NCI-H1048 (cell line): ENCODE data around the gene DIO2.
A peak's percentile ranks its signal among the peaks of the same experiment; 100 is the strongest.

ENCODE experiments used
- DNase-seq: peaks from one replicate; lab custom pipeline; 2025; lab: John Stamatoyannopoulos, UW

DIO2 gene

GRCh38 chr14:80211153-80212022 is at the start of gene DIO2:
Gene DIO2 (minus strand): TSS chr14:80211504. CDS start chr14:80211472, 32 bp downstream.
- no peak for DNase-seq

- no peak for DNase-seq
Measured at GRCh38 chr14:80260645-80261044, 49.3 kb upstream of the DIO2 start.

DNA sequence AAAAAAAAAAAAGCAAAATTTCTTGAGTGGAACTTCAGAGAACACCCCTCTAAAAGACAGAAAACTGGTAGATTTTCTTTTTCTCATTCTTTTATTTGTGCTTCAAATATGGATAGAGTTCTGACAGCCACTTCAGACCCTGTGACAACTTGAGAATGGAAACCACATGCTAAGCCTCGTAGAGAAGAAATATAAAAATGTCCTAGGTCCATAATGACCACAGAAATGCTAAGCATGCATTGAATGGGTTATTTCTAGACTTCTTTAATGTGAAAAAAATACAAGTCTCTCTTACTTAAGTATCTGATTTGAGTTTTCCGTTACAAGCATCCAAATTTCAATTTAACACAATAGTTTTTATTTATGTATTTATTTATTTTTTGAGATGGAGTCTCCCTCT is 28.3 kb upstream of the DIO2 start:
- no peak for DNase-seq

DNA sequence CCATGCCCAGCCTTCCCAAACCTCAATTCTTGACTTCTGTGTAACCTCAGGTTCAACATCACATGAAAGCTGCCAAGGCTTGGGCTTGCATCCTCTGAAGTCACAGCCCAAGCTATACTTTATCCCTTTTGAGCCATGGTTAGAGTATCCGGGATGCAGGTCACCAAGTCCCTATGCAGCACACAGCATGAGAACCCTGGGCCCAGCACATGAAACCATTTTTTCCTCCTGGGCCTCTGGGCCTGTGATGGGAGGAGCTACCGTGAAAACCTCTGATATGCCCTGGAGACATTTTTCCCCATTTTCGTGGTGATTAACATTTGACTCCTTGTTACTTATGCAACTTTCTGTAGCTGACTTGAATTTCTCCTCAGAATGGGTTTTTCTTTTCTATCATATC is 25.8 kb upstream of the DIO2 start:
- DNase-seq, result no peak

- DNase-seq, result no peak
Measured at GRCh38 chr14:80233470-80234089, 22.3 kb upstream of the DIO2 start.

- DNase-seq, result no peak
Measured at GRCh38 chr14:80231702-80232101, 20.4 kb upstream of the DIO2 start.

DNA sequence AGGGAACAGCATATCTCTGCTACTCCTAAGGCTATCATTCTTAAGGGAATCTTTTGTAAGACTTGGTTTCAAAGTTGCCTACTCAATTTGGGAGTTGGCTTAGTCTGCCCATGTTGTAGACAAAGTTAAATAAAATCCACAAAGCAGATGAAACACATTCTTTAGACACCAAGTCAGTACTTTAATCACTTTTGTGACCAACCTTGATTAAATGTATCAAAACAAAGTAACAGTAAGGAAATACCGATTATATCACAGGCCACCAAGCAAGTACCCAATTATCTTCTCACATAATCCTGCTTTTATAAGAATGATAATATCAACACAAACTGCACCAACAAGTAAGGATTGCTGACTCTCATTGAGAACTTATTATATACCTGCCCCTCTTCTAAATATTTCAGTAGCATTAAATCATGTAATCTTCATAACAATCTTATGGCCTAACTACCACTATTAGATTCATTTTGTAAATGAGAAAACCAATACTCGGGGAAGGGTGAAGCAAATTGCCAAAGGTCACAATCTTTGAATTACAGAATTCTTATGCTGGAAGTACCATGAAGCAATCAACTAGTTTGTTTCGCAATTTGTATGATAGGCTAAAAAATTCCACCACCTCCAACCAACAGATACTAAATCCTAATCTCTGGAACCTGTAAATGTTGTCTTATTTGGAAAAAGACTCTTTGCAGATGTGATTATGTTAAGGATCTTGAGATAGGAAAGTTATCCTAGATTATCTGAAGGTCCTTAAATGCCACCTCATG is 12.6 kb upstream of the DIO2 start:
- no peak for DNase-seq

GRCh38 chr14:80216818-80217217 is 5.5 kb upstream of the DIO2 start:
- DNase-seq, result no peak

DNA sequence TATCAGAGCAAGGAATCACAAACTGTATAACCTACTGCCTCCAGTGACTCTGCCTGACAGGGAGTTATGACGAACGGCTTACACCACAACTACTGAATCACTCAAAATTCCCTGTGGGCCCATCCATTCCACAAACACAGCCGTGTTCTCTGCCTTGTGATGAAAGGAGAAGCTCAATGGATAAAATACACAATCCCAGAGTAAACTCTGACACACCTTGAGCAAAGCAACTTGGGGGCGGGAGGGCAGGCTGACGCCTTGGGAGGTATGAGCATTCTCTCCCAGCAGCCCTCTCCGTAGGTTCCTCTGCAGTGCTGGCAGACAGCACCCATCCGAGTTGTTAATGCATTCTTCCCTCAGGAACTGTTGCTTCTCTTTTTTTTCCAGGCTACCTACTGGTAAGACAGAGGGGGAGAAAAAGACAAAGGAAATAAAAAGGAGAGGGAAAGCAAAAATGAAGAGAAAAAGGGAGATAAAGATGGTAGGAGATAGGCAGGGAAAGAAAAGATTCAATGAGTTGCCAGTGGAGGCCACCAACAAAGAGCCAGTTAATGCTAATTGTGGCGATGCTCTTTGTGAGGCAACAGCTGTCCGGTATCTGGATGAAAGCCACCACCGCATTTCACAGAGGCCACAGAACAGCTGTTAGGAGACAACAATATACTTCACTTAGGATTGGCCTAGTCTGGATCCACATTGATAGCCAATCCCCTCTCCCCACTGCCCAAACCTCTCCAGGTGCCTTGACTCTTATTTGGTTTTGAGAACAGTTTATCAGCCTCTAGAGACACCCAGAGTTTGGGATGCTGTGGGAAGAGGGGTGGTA is 4.7 kb upstream of the DIO2 start:
- no peak for DNase-seq

- DNase-seq, result no peak
Measured at GRCh38 chr14:80215081-80215480, 3.8 kb upstream of the DIO2 start.

DNA sequence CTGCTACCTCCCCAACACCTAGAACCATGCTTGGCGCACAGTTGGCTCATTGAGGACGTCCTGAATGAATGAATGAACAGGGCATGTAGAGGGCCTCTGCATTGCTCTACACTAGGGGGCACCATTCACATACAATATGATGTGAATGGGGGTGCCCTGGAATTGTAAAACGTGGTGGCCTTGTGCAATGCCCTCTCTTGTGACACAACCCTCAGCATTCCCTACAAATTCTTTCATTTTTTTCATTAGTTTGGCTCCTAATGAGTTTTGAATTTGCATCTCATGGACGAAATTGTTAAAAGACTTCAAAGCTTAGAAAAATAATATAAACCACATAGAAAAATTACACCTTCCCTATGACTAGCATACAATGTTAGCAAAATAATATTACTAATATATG is 2.3 kb upstream of the DIO2 start:
- DNase-seq, result peak; percentile 28

- DNase-seq, result no peak
Measured at GRCh38 chr14:80212023-80212397, 706 bp upstream of the DIO2 start.

- no peak for DNase-seq
Measured at GRCh38 chr14:80208461-80208860, 2.8 kb downstream of the DIO2 start.

DNA sequence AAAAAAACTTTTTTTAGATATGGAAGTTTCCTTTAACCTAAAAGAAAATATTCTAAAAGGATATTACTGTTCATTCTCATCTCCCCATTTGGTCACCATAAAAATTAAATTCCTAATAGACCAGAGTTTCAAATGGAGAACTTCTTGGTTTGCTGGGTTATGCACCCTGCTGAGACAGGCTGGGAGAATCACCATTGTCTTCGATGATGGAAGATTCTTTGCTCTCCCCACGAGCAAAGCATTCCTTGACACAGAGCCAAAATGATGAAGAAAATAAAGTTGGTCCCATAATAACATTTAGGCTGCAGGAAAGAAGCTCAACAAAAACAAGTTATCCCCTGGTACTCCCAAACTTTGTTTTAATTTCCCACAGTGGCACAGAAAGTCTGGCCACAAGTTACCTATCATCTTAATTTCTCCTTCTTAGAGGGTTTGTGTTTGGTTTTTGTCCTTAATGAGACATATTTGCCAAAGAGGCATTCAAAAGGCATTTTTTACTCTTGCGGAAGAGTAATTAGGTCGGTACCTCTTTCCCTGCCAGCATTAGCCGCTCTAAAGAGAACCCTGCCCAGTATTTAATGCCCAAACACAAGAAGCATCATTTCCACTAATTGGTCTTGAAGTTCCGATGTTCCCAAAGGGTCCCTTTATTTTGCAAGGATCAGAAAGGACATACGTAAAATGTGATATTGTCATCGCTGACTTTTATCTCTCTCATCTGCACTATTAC is 4.8 kb downstream of the DIO2 start:
- DNase-seq, result no peak

GRCh38 chr14:80202888-80203562 is 8.3 kb downstream of the DIO2 start:
- DNase-seq, result no peak

- no peak for DNase-seq
Measured at GRCh38 chr14:80200093-80200492, 11.2 kb downstream of the DIO2 start.

- no peak for DNase-seq
Measured at GRCh38 chr14:80188571-80188970, 22.7 kb downstream of the DIO2 start.

DNA sequence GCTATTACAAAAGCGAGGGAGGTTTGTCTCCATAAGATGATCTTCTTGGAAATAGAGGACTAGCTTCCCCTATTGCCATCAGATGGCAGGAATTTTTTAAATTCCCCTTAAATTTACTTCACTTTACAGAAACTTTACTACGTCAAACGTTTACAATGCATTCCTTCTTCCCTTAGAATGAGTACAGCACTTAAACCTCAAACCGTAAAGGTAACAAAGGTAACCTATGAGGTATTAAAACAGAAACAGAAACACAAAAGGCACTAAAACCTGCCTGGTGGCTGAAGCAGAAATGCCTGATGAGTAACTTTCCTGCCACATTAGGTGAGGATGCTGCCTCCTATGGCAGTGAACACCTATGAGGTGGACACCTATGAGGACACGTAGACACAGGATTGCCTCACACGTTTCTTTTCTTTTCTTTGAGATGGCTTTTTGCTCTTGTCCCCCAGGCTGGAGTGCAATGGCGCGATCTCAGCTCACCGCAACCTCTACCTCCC is 25.0 kb downstream of the DIO2 start:
- DNase-seq, result no peak

DNA sequence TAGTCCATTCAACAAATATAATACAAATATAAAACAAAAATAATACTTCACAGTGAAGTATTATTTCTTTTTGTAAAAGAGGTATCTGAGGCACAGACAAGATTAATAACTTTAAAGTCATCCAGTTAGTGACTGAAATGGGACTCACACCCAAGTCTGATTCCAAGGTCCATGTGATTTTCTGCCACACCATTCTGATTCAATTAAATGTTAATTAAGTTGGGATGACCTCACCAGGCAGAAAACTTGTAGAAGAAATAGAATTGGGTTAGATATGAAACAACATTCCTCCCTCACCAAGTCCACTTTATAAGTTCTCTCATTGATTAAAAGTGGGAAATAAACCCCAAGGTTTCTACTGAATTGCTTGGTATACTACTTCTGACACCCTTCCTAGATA is 34.4 kb downstream of the DIO2 start:
- DNase-seq, result no peak

DNA sequence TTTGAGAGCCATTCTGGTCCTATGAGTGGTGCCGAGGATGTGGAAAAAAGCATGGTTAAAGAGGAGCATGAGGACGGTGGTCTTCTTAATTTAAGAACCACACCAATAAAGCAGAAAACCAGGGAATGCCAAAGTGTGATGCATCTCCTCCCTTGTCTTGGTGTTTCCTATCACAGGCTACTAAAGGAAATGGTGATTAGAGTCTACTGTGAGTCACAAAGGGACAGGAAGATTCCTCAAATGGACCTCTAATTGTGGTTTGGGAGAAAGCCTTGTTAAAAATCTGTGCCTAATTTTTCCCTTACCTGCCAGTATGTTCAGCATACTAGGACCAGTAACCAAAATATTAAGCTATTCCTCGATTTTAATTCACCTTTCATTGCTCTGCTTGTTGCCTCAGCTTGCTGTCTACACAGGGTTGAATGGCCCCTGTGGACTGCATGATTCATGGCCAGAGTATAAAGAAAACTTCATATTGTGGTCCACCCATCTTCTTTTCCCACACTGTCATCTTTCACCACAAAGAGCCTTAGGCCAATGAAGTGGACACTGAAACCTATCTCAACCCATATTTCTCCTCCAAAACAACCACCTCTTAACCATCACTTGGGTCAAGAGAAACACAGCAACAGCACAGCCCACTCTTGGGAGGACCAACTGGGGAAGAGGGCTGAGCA is 38.8 kb downstream of the DIO2 start:
- DNase-seq, result no peak
